ENCODE results near the gene CTU2. TPM values are rescaled to one million over a fixed set of nuclear protein-coding genes. Genes with fewer than 3 reads are reported as not detected.

CTU2 gene
- total RNA-seq, 2 experiments from 2014 or later, result 46.1 to 48.1 TPM

DNA sequence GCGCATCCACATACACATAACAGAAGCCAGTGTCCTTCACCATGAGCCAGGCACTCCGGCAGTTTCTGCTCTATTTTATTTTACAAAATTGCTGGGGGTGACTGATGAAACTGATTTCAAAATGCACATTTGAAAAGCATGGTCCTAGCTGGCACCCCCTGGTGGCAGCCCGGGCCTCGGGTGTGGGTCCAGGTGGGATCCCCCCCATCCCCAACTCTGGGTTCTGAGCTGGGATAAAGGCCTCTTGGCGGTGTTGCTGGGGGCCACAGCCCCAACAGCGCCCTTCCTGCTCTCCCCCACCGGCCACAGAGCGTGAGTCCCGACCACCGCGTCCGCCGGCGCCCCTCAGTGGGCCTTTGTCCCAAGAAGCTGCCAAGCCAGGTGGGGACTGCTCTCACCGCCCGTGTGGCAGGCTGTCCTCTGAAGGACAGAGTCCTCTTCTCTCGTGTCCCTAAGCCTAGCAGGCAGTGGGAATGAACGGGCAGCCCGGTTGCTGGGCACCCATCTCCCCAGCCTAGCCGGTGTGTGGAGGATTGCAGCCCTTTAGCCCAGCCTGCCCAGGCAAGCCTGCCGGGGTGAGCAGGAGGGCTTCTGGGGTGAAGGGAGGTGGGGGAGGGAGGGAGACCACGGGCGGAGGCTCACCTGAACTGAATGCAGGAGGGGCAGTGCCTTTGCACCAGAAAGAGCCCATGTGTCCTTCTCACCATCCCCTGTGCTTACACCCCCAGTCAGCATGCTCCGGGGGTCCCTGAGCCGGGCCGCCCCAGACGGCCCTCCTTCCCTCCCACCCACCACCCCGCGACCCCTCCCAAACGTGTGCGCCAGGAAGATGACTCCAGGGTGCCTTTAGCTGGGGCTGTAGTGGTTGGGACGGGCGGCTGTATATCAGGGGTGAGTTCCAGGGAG lies 20.9 kb upstream of the CTU2 start:
- no peaks in the 10 kb centered on the region for H3K27me3 Mint-ChIP-seq (ENCODE audit: low read depth)
- CTCF ChIA-PET, result interaction anchor here (1.0 to 2.4 kb wide), 5 partner anchors 10 to 98 kb away, joined by 3 to 8 read pairs (median 6); no protein-coding TSS in a partner anchor
- H3K4me3 Mint-ChIP-seq, result peak overlapping the region; percentile 71
- intact Hi-C loops (cut with micrococcal nuclease), result loop anchor here (1.0 to 5.0 kb wide), 5 partner anchors 16 to 113 kb away; partner anchors contain the start of genes CYBA, MVD and ZC3H18
- H3K9me3 Mint-ChIP-seq, result no peaks in the 10 kb centered on the region
- peaks cover 42% of the 10 kb centered on the region for H3K4me1 Mint-ChIP-seq (ENCODE audit: low read depth)
- H3K27ac Mint-ChIP-seq, result no peak overlapping the region
- peak; percentile 78 for DNase-seq
- no peaks in the 10 kb centered on the region for H3K36me3 Mint-ChIP-seq (ENCODE audit: low read depth)

DNA sequence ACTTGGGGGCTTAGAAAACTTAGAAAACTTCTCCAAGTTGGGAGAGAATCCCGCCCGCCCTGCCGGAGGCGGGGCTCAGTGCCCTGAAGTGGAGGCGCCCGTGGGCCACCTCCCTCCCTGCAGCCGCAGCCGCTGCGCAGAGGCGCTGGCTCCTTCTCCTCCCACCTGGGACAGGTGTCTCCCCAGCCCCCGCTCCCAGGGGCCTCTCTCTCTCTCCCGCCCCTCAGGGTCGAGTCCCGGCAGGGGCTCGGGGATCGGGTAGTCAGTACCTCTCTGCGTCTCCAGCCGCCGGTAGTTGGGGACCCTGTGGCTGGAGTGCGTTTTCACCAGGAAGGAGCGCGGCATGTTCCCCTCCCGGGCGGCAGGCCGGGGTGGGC lies 20.3 kb upstream of the CTU2 start:
- peak overlapping the region; percentile 71 for H3K4me3 Mint-ChIP-seq
- no peak overlapping the region for H3K27ac Mint-ChIP-seq
- DNase-seq, result peak; percentile 46
- CTCF ChIA-PET, result interaction anchor here (2.4 kb wide), 1 partner anchor 12 kb away, joined by 6 read pairs; no protein-coding TSS in a partner anchor
- peaks cover 45% of the 10 kb centered on the region for H3K4me1 Mint-ChIP-seq (ENCODE audit: low read depth)
- H3K27me3 Mint-ChIP-seq (ENCODE audit: low read depth), result no peaks in the 10 kb centered on the region
- intact Hi-C loops (cut with micrococcal nuclease), result loop anchor here (1.0 to 5.0 kb wide), 4 partner anchors 15 to 114 kb away; partner anchors contain the start of genes MVD and ZC3H18
- H3K36me3 Mint-ChIP-seq (ENCODE audit: low read depth), result no peaks in the 10 kb centered on the region
- no peaks in the 10 kb centered on the region for H3K9me3 Mint-ChIP-seq

DNA sequence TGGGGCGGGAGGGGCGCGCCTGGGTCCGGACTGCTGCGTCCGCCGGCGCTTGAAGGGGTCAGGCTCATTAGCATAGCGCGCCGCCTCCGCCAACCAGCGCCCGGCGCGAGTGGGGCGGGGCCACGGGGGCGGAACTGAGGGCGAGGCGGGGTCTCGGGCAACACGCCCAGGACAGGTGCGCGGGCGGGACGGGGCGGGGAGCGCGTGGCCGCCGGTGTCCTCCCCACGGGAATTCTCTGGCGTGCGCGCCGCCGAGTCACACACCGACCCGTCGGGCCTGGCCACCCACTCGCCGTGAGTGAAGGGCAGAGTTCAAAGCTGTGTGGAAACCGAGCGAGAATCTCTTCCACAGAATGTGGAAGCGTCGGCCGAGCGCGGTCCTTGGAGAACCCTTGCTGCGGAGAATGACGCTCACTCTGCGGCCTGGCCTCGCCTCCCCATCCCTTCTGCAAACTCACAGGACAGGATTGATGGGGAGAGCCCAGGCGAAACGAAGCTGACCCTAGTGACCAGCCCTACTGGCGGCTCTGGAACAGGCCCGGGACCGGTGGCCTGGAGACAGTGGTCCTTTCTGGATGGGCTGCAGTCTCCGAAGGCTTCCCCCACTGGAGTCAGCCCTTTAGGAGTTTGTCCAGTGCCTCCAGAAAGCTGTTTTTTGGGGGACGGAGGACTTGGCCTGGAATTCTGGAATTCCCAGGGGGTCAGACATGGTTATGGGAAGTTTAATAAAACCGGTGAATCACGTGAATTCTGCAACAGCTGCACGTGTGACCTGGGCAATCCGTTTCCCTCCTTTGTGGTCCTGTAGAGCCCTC lies 19.7 kb upstream of the CTU2 start, which contains the start of gene SNAI3:
TSS of gene SNAI3 (minus strand) at position 69 of the 815 bp plus-strand sequence. CDS start 101 bp downstream, outside the sequence.
- H3K9me3 Mint-ChIP-seq, result no peaks in the 10 kb centered on the region
- intact Hi-C loops (cut with micrococcal nuclease), result loop anchor here (1.0 to 5.0 kb wide), 4 partner anchors 15 to 114 kb away; partner anchors contain the start of genes MVD and ZC3H18
- CTCF ChIA-PET, result interaction anchor here (2.4 kb wide), 1 partner anchor 12 kb away, joined by 6 read pairs; no protein-coding TSS in a partner anchor
- no peak within 1 kb of the TSS for H3K27ac Mint-ChIP-seq
- peaks cover 45% of the 10 kb centered on the region for H3K4me1 Mint-ChIP-seq (ENCODE audit: low read depth)
- no peaks in the 10 kb centered on the region for H3K27me3 Mint-ChIP-seq (ENCODE audit: low read depth)
- H3K36me3 Mint-ChIP-seq (ENCODE audit: low read depth), result no peaks in the 10 kb centered on the region
- peak within 1 kb of the TSS; percentile 71 for H3K4me3 Mint-ChIP-seq
- peak; percentile 86 for DNase-seq

DNA sequence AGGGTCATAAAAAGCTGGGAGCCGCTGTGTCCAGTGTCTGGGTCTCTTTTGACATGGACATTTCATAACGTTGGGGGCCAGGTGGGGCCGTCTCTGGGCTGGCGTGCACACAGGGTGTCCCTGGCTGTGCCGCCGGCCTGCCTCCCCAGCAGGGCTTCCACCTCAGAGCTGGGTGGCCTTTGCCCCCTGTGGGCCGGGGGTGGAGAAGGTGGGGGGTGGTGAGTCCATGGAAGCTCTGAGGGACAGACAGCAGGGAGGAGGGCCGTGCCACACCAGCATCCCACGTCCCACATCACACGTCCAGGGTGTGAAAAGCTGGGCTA lies 19.1 kb upstream of the CTU2 start:
- Mint-ChIP-seq H3K9me3 (no peaks in the 10 kb centered on the region), H3K27ac (no peak overlapping the region), H3K4me3 (peak overlapping the region; percentile 29), H3K4me1 (ENCODE audit: low read depth) (peaks cover 45% of the 10 kb centered on the region), H3K36me3 (ENCODE audit: low read depth) (no peaks in the 10 kb centered on the region), H3K27me3 (ENCODE audit: low read depth) (no peaks in the 10 kb centered on the region)
- DNase-seq, result no peak
- CTCF ChIA-PET, result interaction anchor here (2.4 kb wide), 1 partner anchor 11 kb away, joined by 6 read pairs; no protein-coding TSS in a partner anchor
- intact Hi-C loops (cut with micrococcal nuclease), result loop anchor here (2.0 to 5.0 kb wide), 2 partner anchors 50 to 115 kb away; partner anchors contain the start of gene ZC3H18

DNA sequence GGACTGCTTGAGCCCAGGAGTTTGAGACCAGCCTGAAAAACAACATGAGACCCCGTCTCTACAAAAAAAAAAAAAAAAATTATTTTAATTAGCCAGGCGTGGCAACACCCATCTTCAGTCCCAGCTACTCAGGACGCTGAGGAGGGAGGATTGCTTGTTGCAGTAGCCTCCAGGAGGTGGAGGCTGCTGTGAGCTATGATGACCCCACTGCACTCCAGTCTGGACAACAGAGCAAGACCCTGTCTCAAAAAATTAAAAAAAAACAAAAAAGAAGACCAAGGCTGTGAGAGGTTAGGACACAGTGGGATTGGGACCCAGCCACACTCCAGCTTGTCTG lies 18.7 kb upstream of the CTU2 start:
- no peak overlapping the region for H3K4me3 Mint-ChIP-seq
- H3K36me3 Mint-ChIP-seq (ENCODE audit: low read depth), result no peaks in the 10 kb centered on the region
- intact Hi-C loops (cut with micrococcal nuclease), result loop anchor here (2.0 to 5.0 kb wide), 2 partner anchors 51 to 115 kb away; partner anchors contain the start of gene ZC3H18
- H3K4me1 Mint-ChIP-seq (ENCODE audit: low read depth), result peaks cover 46% of the 10 kb centered on the region
- no peaks in the 10 kb centered on the region for H3K27me3 Mint-ChIP-seq (ENCODE audit: low read depth)
- no peak overlapping the region for H3K27ac Mint-ChIP-seq
- CTCF ChIA-PET, result interaction anchor here (2.4 kb wide), 1 partner anchor 11 kb away, joined by 6 read pairs; no protein-coding TSS in a partner anchor
- no peaks in the 10 kb centered on the region for H3K9me3 Mint-ChIP-seq
- DNase-seq, result no peak

DNA sequence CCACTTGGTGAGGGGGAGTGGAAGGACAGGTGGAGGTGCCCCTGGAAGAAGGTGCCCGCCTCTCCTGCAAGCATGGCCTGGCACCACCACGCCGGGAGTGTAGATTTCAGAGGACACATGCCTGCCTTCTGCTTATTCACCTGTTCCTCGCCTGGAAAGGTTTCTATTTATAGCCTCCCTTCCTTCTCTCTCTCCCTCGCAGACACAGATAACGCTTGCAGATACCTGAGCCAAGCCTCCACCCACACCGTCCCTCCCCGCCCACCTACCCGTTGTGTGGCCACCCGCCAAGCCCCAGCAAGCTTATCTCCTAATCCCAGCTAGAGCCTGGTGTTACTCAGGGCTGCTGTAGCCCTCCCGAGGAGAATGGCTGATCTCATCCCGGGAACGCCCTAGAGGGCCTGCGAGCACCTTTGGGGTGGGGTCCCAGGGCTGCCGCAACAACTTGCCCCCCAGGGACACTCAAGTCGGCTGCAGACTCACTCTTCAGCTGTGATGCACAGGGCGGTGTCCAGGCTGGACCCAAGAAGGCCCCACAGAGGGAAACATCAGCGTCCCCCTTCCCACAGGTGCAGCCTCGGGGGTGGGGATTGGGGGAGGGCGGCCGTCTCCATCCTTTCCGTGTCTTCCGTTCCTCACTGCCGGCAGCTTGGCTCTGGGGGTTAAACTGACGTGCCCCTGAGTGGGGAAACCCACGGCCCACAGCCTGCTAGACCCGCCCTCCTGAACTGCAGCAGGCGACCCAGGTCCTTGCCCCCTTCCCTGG lies 18.1 kb upstream of the CTU2 start:
- H3K4me3 Mint-ChIP-seq, result no peak overlapping the region
- no peaks in the 10 kb centered on the region for H3K9me3 Mint-ChIP-seq
- CTCF ChIA-PET, result interaction anchor here (2.4 kb wide), 1 partner anchor 10 kb away, joined by 6 read pairs; no protein-coding TSS in a partner anchor
- H3K4me1 Mint-ChIP-seq (ENCODE audit: low read depth), result peaks cover 52% of the 10 kb centered on the region
- DNase-seq, result no peak
- H3K27ac Mint-ChIP-seq, result no peak overlapping the region
- no peaks in the 10 kb centered on the region for H3K36me3 Mint-ChIP-seq (ENCODE audit: low read depth)
- H3K27me3 Mint-ChIP-seq (ENCODE audit: low read depth), result no peaks in the 10 kb centered on the region
- intact Hi-C loops (cut with micrococcal nuclease), result loop anchor here (5.0 kb wide), 1 partner anchor 116 kb away; the partner anchor contains the start of gene ZC3H18

DNA sequence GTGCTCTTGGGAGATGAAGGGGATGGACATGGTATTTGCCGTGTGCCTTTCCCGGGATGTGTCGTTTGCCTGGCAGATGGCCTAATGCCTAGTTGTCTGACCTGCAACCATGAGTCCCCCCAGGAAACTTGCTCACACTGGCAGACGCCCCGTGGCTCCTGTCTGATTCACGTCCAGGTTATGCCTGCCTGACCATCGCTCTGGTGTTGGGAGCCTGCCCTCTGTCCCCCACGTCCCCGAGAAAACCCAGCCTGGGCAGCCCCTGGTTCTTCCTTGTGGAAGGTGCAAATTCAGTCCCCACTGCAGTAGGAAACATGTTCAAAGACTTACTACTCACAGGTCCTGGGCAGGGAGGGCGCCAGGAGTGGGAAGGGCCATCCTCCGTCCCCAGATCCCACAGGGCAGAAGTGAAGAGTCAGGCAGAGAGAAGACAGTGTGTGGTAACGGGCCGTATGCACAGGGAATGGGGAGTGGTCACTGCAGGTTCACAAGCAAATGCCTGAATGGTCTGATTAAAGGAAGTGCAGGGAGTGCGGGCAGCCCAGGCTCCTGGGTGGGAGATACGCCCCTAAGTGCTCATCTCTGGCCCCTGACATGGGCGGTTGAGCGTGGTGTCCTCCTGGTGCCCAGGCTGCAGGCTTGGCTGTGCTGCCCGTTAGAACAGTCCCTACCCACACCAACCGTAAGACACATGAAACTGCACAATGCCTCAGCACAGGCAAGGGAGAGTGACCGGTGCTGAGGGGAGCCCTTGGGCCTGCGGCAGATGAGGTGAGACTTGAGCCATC lies 15.8 kb upstream of the CTU2 start:
- peaks cover 38% of the 10 kb centered on the region for H3K4me1 Mint-ChIP-seq (ENCODE audit: low read depth)

DNA sequence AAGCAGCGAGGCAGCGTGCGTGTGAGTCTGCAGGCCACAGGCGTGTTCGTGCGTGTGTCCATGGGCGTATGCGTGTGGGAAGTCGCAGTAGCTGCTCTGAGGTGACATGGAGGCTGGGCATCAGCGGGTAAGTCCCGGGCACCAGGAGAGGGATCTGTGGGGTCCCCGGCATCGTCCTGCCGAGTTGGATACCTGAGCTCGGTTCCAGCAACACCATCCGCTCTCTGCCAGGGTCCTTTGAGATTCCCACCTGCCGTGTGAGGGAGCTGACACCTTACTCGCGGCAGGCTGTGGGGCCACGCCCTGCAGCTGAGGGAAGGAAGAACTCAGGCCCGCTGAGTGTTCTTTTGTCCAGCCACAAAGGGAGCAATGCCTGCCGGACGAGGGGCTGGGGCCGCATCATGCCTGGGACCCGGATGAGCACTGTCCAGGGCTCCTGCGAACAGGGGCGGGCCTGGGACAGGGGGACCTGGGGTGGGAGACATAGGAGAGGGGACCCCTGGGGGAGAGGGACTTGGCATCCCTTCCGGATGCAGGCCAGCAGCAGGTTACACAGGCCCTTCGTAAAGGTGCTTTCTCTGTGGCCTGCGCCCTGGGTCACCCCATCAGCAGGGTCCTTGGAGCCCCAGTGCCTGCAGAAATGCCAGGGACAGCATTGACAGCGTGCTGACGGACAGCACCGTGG lies 15.0 kb upstream of the CTU2 start:
- CTCF ChIA-PET, result interaction anchor here (1.5 kb wide), 1 partner anchor 9 kb away, joined by 3 read pairs; no protein-coding TSS in a partner anchor
- Mint-ChIP-seq H3K27ac (no peak overlapping the region), H3K27me3 (ENCODE audit: low read depth) (no peaks in the 10 kb centered on the region), H3K9me3 (no peaks in the 10 kb centered on the region), H3K4me1 (ENCODE audit: low read depth) (peaks cover 38% of the 10 kb centered on the region), H3K36me3 (ENCODE audit: low read depth) (no peaks in the 10 kb centered on the region), H3K4me3 (no peak overlapping the region)
- intact Hi-C loops (cut with micrococcal nuclease), result no loop called here
- DNase-seq, result no peak

More for the DNA sequence above, 15.8 kb upstream of the CTU2 start:
- no peak for DNase-seq
- Mint-ChIP-seq H3K27ac (no peak overlapping the region), H3K36me3 (ENCODE audit: low read depth) (no peaks in the 10 kb centered on the region), H3K4me3 (no peak overlapping the region), H3K9me3 (no peaks in the 10 kb centered on the region), H3K27me3 (ENCODE audit: low read depth) (no peaks in the 10 kb centered on the region)
- CTCF ChIA-PET, result no interaction called here
- intact Hi-C loops (cut with micrococcal nuclease), result no loop called here

DNA sequence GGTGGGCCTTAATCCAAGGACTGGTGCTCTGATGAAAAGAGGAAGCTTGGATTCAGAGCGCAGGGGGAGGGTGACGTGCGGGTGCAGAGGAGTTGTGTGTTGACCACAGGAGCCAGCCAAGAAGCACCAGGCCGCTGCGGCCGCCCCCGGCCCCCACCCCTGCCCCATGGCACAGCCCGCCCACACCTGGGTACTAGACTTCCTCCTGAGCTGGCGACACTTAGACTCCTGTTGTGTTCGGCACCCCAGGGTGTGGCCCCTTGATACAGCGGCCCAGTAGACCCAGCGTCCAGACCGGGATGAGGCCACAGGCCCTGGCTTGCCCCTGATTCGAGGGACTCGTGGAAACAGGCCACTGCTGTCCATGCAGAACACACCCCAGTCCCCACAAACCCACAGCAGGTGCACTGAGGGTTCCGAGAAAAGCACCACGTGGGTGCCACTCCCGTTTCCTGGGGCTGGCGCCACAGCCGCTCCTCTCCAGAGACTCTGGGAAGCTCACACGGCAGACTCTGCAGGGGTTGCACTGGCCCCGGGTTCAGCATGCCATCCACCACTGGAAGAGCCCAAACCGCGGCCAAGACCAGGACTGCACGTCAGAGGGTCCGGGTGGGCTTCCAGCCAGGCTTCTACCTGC lies 14.3 kb upstream of the CTU2 start:
- Mint-ChIP-seq H3K4me3 (no peak overlapping the region), H3K9me3 (no peaks in the 10 kb centered on the region), H3K36me3 (ENCODE audit: low read depth) (no peaks in the 10 kb centered on the region), H3K27me3 (ENCODE audit: low read depth) (no peaks in the 10 kb centered on the region), H3K4me1 (ENCODE audit: low read depth) (peaks cover 38% of the 10 kb centered on the region), H3K27ac (peak overlapping the region; percentile 36)
- CTCF ChIA-PET, result interaction anchor here (0.9 to 1.5 kb wide), 2 partner anchors 9 to 13 kb away, joined by 3 read pairs; no protein-coding TSS in a partner anchor
- intact Hi-C loops (cut with micrococcal nuclease), result no loop called here
- peak; percentile 53 for DNase-seq

DNA sequence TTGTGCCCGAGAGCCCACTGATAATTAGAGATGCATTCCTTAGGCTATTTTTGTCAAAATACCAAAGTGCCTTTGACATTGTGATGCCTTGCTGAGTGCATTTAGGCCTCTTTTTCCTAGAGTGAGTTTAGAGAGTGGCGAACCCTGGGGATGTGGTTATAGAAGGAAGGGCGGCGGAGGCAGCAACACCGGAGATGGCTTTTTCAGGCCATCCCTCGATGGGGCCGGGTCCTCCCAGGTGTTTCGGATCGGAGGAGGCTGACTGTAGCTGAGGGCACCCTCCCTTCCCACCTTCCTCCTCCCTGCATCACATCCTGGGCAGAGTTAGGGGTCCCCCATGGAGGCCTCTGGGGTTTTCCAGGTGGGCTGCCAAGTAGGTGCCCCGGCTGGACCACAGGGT lies 13.4 kb upstream of the CTU2 start:
- Mint-ChIP-seq H3K4me3 (no peak overlapping the region), H3K27ac (no peak overlapping the region), H3K36me3 (ENCODE audit: low read depth) (peaks cover 3% of the 10 kb centered on the region), H3K9me3 (no peaks in the 10 kb centered on the region), H3K27me3 (ENCODE audit: low read depth) (no peaks in the 10 kb centered on the region), H3K4me1 (ENCODE audit: low read depth) (peaks cover 41% of the 10 kb centered on the region)
- DNase-seq, result peak; percentile 20
- CTCF ChIA-PET, result interaction anchor here (0.9 to 1.5 kb wide), 2 partner anchors 8 to 12 kb away, joined by 3 read pairs; no protein-coding TSS in a partner anchor
- intact Hi-C loops (cut with micrococcal nuclease), result no loop called here
